WTC11 (cell line): Measurements from ENCODE around the gene NMU. TPM values are rescaled to one million over a fixed set of nuclear protein-coding genes. Genes with fewer than 3 reads are reported as not detected.

ENCODE experiments used
- ATAC-seq: fragments of 200-7000 bp; cut with Tn5 transposase; 2 replicates; pipeline ENCODE4 v1.10.0; 2021; ENCODE audit warnings: mild to moderate bottlenecking, moderate library complexity
- CTCF ChIA-PET: fragments of 300-600 bp; sonication (Branson Sonifier 250); formaldehyde crosslinking; loops from one replicate; lab custom pipeline; 2021; ENCODE audit warnings: antibody characterized with exemption; lab: Charles Lee
- POLR2A ChIA-PET: fragments of 350-600 bp; sonication (Branson Sonifier 250); formaldehyde crosslinking; loops from one replicate; lab custom pipeline; 2021; ENCODE audit warnings: antibody characterized with exemption; lab: Charles Lee
- DNase-seq: peaks from one replicate; pipeline ENCODE4 v3.0.0; 2021; ENCODE audit warnings: low spot score
- H3K27ac Mint-ChIP-seq: 2 replicates; pipeline ENCODE4 v1.8.0; 2021; ENCODE audit warnings: mixed read lengths
- H3K27me3 Mint-ChIP-seq: 2 replicates; pipeline ENCODE4 v1.8.0; 2021; ENCODE audit warnings: low read depth, mild to moderate bottlenecking, moderate library complexity, mixed read lengths
- H3K36me3 Mint-ChIP-seq: 2 replicates; pipeline ENCODE4 v1.8.0; 2021; ENCODE audit warnings: mixed read lengths
- H3K4me1 Mint-ChIP-seq: 2 replicates; pipeline ENCODE4 v1.8.0; 2022; ENCODE audit warnings: mixed read lengths
- H3K4me3 Mint-ChIP-seq: 2 replicates; pipeline ENCODE4 v1.8.0; 2021; ENCODE audit warnings: mild to moderate bottlenecking, moderate library complexity, mixed read lengths
- H3K9me3 Mint-ChIP-seq: 2 replicates; pipeline ENCODE4 v1.8.0; 2021; ENCODE audit warnings: mixed read lengths
- AR ChIP-seq: fragments of 250-450 bp; sonication (Bioruptor Pico); IDR thresholded peaks from 2 replicates; pipeline ENCODE4 v1.9.0; 2021; ENCODE audit warnings: mild to moderate bottlenecking
- CREM ChIP-seq: sonication (generic); formaldehyde crosslinking; IDR thresholded peaks from 2 replicates; pipeline ENCODE4 v1.8.1; 2022; ENCODE audit warnings: mild to moderate bottlenecking, missing genetic modification reagents, moderate library complexity
- FOXJ3 ChIP-seq: sonication (generic); formaldehyde crosslinking; IDR thresholded peaks from 2 replicates; pipeline ENCODE4 v1.9.0; 2021; ENCODE audit warnings: missing genetic modification reagents, mild to moderate bottlenecking, borderline replicate concordance
- FOXP1 ChIP-seq: sonication (generic); formaldehyde crosslinking; IDR thresholded peaks from 2 replicates; pipeline ENCODE4 v1.8.0; 2022; ENCODE audit warnings: missing genetic modification reagents, mild to moderate bottlenecking, moderate library complexity, borderline replicate concordance
- JUN ChIP-seq: sonication (generic); formaldehyde crosslinking; IDR thresholded peaks from 2 replicates; pipeline ENCODE4 v1.8.0; 2023; ENCODE audit warnings: mild to moderate bottlenecking, missing genetic modification reagents
- NFYB ChIP-seq: sonication (generic); formaldehyde crosslinking; conservative IDR thresholded peaks from 2 replicates; pipeline ENCODE4 v1.8.0; 2022; ENCODE audit warnings: low read depth, missing genetic modification reagents
- OVOL2 ChIP-seq: fragments of 250-450 bp; sonication (Bioruptor Pico); IDR thresholded peaks from 2 replicates; pipeline ENCODE4 v1.9.0; 2021; ENCODE audit warnings: mild to moderate bottlenecking, borderline replicate concordance
- SP1 ChIP-seq: sonication (generic); formaldehyde crosslinking; conservative IDR thresholded peaks from 2 replicates; pipeline ENCODE4 v1.8.1; 2022; ENCODE audit warnings: missing genetic modification reagents
- TCF7 ChIP-seq: sonication (generic); formaldehyde crosslinking; IDR thresholded peaks from 2 replicates; pipeline ENCODE4 v1.8.0; 2022; ENCODE audit warnings: mild to moderate bottlenecking, low read depth, missing genetic modification reagents, moderate library complexity
- USF2 ChIP-seq: sonication (generic); formaldehyde crosslinking; IDR thresholded peaks from 2 replicates; pipeline ENCODE4 v1.8.1; 2023; ENCODE audit warnings: mild to moderate bottlenecking, missing genetic modification reagents, moderate library complexity
- ZNF396 ChIP-seq: fragments of 250-450 bp; sonication (Bioruptor Pico); IDR thresholded peaks from 2 replicates; pipeline ENCODE4 v1.8.0; 2021; ENCODE audit warnings: mild to moderate bottlenecking, moderate library complexity, borderline replicate concordance
- ZNF532 ChIP-seq: fragments of 250-450 bp; sonication (Bioruptor Pico); IDR thresholded peaks from 2 replicates; pipeline ENCODE4 v1.9.0; 2021; ENCODE audit warnings: mild to moderate bottlenecking, borderline replicate concordance
- ZNF671 ChIP-seq: fragments of 250-450 bp; sonication (Bioruptor Pico); IDR thresholded peaks from 2 replicates; pipeline ENCODE4 v1.8.0; 2021; ENCODE audit warnings: mild to moderate bottlenecking
- total RNA-seq: library from RNA; stranded (reverse); gene quantifications from 3 replicates; pipeline ENCODE4 v1.2.3, GENCODE V29; 2021
- TF ChIP-seq, protein P1 (sequence below): sonication (generic); formaldehyde crosslinking; IDR thresholded peaks from 2 replicates; pipeline ENCODE4 v1.8.0; 2023; ENCODE audit warnings: mild to moderate bottlenecking, missing genetic modification reagents
- TF ChIP-seq, protein P2 (sequence below): sonication (generic); formaldehyde crosslinking; IDR thresholded peaks from 2 replicates; pipeline ENCODE4 v1.8.1; 2022; ENCODE audit warnings: mild to moderate bottlenecking, missing genetic modification reagents, moderate library complexity, borderline replicate concordance
- TF ChIP-seq, protein P3 (sequence below): sonication (generic); formaldehyde crosslinking; IDR thresholded peaks from 2 replicates; pipeline ENCODE4 v1.8.0; 2022; ENCODE audit warnings: missing genetic modification reagents

The NMU gene
- total RNA-seq, 1 experiment from 2014 or later: 43.7 TPM

DNA sequence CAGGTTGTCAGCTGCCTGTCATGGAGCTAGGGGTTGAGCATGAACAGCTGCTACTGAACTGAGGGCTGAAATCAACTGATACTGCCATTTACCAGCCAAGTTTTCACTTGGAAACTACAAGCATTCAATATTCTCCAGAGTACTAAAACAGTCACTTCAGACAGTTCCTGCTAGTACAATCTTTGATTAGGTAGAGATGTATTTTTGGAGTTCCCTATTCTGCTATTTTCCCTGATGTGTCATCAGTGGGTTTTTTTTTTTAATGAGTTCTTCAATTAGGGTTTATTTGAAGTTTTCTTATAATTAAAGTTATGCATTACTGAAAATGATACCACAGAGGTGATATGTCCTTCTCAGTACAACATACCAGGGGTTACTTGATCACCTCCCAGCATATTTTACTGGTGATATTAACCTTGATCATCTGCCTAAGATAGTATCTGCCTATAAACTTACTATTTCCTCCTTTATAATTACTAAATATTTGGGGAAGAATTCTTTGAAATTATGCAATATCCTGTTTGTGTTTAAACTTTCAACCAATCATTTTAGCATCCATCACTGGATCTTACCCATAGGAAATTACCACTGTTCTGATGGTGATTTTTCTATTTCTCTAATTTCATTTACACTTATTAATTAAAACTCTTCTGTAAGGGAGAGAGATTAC, 57.6 kb downstream of the NMU start (continued):
- TF ChIP-seq, protein P1, sequence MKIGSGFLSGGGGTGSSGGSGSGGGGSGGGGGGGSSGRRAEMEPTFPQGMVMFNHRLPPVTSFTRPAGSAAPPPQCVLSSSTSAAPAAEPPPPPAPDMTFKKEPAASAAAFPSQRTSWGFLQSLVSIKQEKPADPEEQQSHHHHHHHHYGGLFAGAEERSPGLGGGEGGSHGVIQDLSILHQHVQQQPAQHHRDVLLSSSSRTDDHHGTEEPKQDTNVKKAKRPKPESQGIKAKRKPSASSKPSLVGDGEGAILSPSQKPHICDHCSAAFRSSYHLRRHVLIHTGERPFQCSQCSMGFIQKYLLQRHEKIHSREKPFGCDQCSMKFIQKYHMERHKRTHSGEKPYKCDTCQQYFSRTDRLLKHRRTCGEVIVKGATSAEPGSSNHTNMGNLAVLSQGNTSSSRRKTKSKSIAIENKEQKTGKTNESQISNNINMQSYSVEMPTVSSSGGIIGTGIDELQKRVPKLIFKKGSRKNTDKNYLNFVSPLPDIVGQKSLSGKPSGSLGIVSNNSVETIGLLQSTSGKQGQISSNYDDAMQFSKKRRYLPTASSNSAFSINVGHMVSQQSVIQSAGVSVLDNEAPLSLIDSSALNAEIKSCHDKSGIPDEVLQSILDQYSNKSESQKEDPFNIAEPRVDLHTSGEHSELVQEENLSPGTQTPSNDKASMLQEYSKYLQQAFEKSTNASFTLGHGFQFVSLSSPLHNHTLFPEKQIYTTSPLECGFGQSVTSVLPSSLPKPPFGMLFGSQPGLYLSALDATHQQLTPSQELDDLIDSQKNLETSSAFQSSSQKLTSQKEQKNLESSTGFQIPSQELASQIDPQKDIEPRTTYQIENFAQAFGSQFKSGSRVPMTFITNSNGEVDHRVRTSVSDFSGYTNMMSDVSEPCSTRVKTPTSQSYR (CRISPR knock-in tag): no peak
- TF ChIP-seq SP1: no peak
- TF ChIP-seq ZNF671 (CRISPR knock-in tag): no peak
- no peak for TF ChIP-seq CREM (CRISPR knock-in tag)
- TF ChIP-seq FOXJ3 (CRISPR knock-in tag): no peak

GRCh38 chr4:55575513-55575912, 60.6 kb downstream of the NMU start:
- H3K4me1 Mint-ChIP-seq: 0 out of 2 replicates have a peak, but pooled peaks cover 5% of the 10 kb centered on the region
- POLR2A ChIA-PET: no interaction called here
- no peak for TF ChIP-seq JUN (CRISPR knock-in tag)
- TF ChIP-seq OVOL2: no peak
- TF ChIP-seq, protein P1 (CRISPR knock-in tag): no peak
- TF ChIP-seq AR (CRISPR knock-in tag): no peak
- TF ChIP-seq TCF7 (CRISPR knock-in tag): no peak
- TF ChIP-seq USF2: no peak
- TF ChIP-seq, protein P2, sequence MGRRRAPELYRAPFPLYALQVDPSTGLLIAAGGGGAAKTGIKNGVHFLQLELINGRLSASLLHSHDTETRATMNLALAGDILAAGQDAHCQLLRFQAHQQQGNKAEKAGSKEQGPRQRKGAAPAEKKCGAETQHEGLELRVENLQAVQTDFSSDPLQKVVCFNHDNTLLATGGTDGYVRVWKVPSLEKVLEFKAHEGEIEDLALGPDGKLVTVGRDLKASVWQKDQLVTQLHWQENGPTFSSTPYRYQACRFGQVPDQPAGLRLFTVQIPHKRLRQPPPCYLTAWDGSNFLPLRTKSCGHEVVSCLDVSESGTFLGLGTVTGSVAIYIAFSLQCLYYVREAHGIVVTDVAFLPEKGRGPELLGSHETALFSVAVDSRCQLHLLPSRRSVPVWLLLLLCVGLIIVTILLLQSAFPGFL (CRISPR knock-in tag): no peak
- TF ChIP-seq, protein P3, sequence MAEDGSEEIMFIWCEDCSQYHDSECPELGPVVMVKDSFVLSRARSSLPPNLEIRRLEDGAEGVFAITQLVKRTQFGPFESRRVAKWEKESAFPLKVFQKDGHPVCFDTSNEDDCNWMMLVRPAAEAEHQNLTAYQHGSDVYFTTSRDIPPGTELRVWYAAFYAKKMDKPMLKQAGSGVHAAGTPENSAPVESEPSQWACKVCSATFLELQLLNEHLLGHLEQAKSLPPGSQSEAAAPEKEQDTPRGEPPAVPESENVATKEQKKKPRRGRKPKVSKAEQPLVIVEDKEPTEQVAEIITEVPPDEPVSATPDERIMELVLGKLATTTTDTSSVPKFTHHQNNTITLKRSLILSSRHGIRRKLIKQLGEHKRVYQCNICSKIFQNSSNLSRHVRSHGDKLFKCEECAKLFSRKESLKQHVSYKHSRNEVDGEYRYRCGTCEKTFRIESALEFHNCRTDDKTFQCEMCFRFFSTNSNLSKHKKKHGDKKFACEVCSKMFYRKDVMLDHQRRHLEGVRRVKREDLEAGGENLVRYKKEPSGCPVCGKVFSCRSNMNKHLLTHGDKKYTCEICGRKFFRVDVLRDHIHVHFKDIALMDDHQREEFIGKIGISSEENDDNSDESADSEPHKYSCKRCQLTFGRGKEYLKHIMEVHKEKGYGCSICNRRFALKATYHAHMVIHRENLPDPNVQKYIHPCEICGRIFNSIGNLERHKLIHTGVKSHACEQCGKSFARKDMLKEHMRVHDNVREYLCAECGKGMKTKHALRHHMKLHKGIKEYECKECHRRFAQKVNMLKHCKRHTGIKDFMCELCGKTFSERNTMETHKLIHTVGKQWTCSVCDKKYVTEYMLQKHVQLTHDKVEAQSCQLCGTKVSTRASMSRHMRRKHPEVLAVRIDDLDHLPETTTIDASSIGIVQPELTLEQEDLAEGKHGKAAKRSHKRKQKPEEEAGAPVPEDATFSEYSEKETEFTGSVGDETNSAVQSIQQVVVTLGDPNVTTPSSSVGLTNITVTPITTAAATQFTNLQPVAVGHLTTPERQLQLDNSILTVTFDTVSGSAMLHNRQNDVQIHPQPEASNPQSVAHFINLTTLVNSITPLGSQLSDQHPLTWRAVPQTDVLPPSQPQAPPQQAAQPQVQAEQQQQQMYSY (CRISPR knock-in tag): no peak
- TF ChIP-seq FOXP1 (CRISPR knock-in tag): no peak
- no peak for TF ChIP-seq ZNF396
- no peak for TF ChIP-seq ZNF532 (CRISPR knock-in tag)
- TF ChIP-seq NFYB (CRISPR knock-in tag): no peak

More at GRCh38 chr4:55575513-55575912, 60.6 kb downstream of the NMU start:
- no peak for ATAC-seq
- Mint-ChIP-seq H3K27ac (no peak overlapping the region), H3K9me3 (peaks cover 48% of the 10 kb centered on the region), H3K4me3 (no peak overlapping the region), H3K27me3 (no peaks in the 10 kb centered on the region; the same call in 1 of the 2 replicates), H3K36me3 (peaks cover 43% of the 10 kb centered on the region)
- CTCF ChIA-PET: no interaction called here
- no peak for DNase-seq
